ENCODE measurements around the gene PLEKHM2. TPM values are rescaled to one million over a fixed set of nuclear protein-coding genes. Genes with fewer than 3 reads are reported as not detected.

PLEKHM2 gene
- polyA plus RNA-seq, 1 donor from 2014 or later: 8.2 TPM

DNA sequence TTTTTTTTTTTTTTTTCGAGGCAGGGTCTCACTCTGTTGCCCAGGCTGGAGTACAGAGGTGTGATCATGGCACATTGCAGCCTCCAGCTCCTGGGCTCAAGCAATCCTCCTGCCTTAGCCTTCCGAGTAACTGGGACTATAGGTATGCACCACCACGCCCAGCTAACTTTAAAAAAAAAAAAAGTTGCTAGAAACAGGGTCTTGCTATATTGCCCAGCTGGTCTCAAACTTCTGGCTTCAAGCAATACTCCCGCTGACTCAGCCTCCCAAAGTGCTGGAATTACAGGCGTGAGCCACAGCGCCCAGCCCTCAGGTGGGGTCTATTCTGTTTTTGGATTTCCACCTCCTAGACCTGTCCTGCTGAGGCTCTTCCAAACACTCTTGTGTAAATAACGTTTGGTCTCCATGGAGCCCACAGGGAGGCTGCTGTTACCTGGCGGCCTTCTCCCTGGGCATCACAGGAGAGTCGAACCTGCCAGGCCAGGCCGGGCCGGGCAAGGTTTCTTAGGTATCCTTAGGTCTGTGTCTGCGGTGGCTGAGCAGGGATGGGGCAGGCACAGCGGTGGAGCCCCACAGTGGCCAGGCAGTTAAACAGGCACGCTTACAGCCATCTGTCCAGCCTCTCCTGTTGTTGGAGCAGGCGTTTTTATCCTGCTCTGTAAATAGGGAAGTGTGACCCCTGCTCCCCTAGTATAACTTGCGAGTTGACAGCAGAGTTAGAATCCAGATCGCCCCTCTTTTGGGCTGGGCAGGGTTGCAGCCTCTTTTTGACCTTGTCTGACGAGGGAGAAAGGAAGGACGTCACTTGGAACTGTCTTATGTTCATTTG, 18.8 kb downstream of the PLEKHM2 start:
- H3K4me3 Mint-ChIP-seq: peak overlapping the region in 1 of 4 donors; percentile 20
- no peaks in the 10 kb centered on the region for H3K9me3 Mint-ChIP-seq
- H3K27me3 Mint-ChIP-seq: no peaks in the 10 kb centered on the region
- H3K4me1 Mint-ChIP-seq: peaks cover 10 to 23% (median 17%) of the 10 kb centered on the region in 3 donors
- peaks cover 4% of the 10 kb centered on the region for H3K36me3 Mint-ChIP-seq
- peak overlapping the region in 1 of 3 donors; percentile 40 for H3K27ac Mint-ChIP-seq

- peaks cover 4% of the 10 kb centered on the region for H3K36me3 Mint-ChIP-seq
- H3K27ac Mint-ChIP-seq: peak overlapping the region in 1 of 3 donors; percentile 40
- H3K27me3 Mint-ChIP-seq: no peaks in the 10 kb centered on the region
- H3K4me1 Mint-ChIP-seq: peaks cover 9 to 23% (median 16%) of the 10 kb centered on the region in 3 donors
- no peaks in the 10 kb centered on the region for H3K9me3 Mint-ChIP-seq
- H3K4me3 Mint-ChIP-seq: peak overlapping the region in 1 of 4 donors; percentile 20
These were observed 19.4 kb downstream of the PLEKHM2 start for GRCh38 chr1:15703562-15703961.

- Mint-ChIP-seq H3K27me3 (no peaks in the 10 kb centered on the region), H3K9me3 (no peaks in the 10 kb centered on the region), H3K36me3 (peaks cover 4% of the 10 kb centered on the region), H3K4me1 (peaks cover 5 to 22% (median 19%) of the 10 kb centered on the region in 3 donors), H3K4me3 (no peak overlapping the region), H3K27ac (peak overlapping the region in 1 of 3 donors; percentile 67)
These were observed 20.5 kb downstream of the PLEKHM2 start for GRCh38 chr1:15704526-15705183.

GRCh38 chr1:15705184-15705566, 21.1 kb downstream of the PLEKHM2 start:
- H3K4me3 Mint-ChIP-seq: no peak overlapping the region
- peaks cover 4% of the 10 kb centered on the region for H3K36me3 Mint-ChIP-seq
- peak overlapping the region in 2 of 3 donors; percentile 19 to 67 for H3K27ac Mint-ChIP-seq
- peaks cover 5 to 22% (median 20%) of the 10 kb centered on the region in 3 donors for H3K4me1 Mint-ChIP-seq
- no peaks in the 10 kb centered on the region for H3K9me3 Mint-ChIP-seq
- H3K27me3 Mint-ChIP-seq: no peaks in the 10 kb centered on the region

DNA sequence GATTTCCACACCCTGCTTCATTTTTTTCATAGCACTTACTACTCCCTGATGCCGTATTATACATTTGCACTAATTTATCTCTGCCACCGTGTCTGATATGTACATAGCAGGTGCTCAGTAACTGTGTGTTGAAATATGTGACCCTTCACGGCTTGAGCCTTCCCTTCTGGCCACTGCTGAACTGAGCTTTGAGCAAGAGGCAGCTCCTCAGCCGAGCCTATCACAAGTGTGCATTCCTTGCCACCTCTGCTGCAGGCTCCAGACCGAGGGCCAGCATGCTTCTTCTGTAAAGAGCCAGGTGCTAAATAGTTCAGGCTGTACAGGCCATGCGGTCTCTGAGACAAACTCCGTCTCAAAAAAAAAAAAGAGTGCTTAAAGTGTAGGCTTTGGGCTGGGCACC, 22.6 kb downstream of the PLEKHM2 start:
- peak overlapping the region in 1 of 3 donors; percentile 26 for H3K27ac Mint-ChIP-seq
- H3K4me3 Mint-ChIP-seq: no peak overlapping the region
- peaks cover 5 to 21% (median 18%) of the 10 kb centered on the region in 3 donors for H3K4me1 Mint-ChIP-seq
- no peaks in the 10 kb centered on the region for H3K27me3 Mint-ChIP-seq
- H3K36me3 Mint-ChIP-seq: peaks cover 4% of the 10 kb centered on the region
- no peaks in the 10 kb centered on the region for H3K9me3 Mint-ChIP-seq

DNA sequence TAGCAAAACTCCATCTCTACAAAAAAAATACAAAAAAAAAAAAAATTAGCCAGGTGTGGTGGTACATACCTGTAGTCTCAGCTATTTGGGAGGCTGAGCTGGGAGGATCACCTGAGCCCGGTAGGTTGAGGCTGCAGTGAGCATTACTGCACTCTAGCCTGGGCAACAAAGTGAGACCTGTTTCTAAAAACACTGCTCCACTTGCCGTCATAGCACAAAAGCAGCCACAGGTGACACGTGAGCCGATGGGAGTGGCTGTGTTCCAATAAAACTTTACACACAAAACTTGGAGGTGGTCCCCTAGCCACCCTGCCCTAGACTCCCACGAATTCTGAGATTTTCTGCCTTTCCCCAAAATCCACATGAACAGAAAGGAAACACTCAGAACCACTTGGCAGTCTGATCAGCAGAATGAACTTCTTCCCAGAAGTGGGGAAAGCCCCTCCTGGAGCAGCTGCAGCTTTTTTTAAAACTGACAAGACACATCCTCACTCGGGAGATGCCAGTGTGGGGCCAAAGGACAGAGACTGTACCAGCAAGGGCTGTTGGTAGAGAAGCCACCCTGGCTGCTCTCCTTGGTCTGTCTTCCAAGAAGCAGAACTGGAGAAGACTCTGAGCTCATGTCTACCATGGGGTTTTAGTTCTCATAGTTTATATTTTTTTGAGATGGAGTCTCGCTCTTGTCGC, 23.3 kb downstream of the PLEKHM2 start:
- Mint-ChIP-seq H3K27ac (peak overlapping the region in 2 of 3 donors; percentile 47 to 63), H3K27me3 (no peaks in the 10 kb centered on the region), H3K4me1 (peaks cover 5 to 22% (median 17%) of the 10 kb centered on the region in 3 donors), H3K9me3 (no peaks in the 10 kb centered on the region), H3K36me3 (peaks cover 4% of the 10 kb centered on the region), H3K4me3 (no peak overlapping the region)

GRCh38 chr1:15708486-15709137, 24.5 kb downstream of the PLEKHM2 start:
- Mint-ChIP-seq H3K27me3 (no peaks in the 10 kb centered on the region), H3K4me3 (no peak overlapping the region), H3K36me3 (peaks cover 4% of the 10 kb centered on the region), H3K4me1 (peaks cover under 1 to 20% (median 10%) of the 10 kb centered on the region in 3 donors), H3K27ac (no peak overlapping the region), H3K9me3 (no peaks in the 10 kb centered on the region)

GRCh38 chr1:15709226-15709625, 25.1 kb downstream of the PLEKHM2 start:
- Mint-ChIP-seq H3K27me3 (no peaks in the 10 kb centered on the region), H3K36me3 (peaks cover 4% of the 10 kb centered on the region), H3K4me1 (peaks cover 0 to 16% (median 8%) of the 10 kb centered on the region in 3 donors), H3K9me3 (no peaks in the 10 kb centered on the region), H3K4me3 (no peak overlapping the region), H3K27ac (peak overlapping the region in 1 of 3 donors; percentile 84)

DNA sequence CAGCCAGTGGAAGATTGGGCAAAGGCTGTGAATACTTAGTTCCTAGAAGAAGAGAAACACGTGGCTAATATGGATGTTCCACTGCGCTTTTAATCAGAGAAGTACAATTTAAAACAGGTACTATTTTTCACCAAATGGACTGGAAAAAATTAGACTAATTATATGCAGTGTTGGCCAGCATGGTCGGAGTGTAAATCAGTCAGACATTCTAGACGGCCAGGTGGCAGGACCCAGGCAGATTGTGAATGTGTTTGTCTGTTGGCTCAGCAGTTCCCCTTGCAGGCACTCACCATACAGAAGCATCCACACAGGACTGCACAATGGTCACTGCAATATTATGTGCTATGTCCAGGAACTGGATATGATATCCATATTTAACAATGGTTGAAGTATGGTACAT, 28.0 kb downstream of the PLEKHM2 start:
- H3K36me3 Mint-ChIP-seq: no peaks in the 10 kb centered on the region
- no peak overlapping the region for H3K27ac Mint-ChIP-seq
- no peak overlapping the region for H3K4me3 Mint-ChIP-seq
- no peaks in the 10 kb centered on the region for H3K27me3 Mint-ChIP-seq
- H3K9me3 Mint-ChIP-seq: no peaks in the 10 kb centered on the region
- peaks cover 0 to 6% (median 4%) of the 10 kb centered on the region in 3 donors for H3K4me1 Mint-ChIP-seq

DNA sequence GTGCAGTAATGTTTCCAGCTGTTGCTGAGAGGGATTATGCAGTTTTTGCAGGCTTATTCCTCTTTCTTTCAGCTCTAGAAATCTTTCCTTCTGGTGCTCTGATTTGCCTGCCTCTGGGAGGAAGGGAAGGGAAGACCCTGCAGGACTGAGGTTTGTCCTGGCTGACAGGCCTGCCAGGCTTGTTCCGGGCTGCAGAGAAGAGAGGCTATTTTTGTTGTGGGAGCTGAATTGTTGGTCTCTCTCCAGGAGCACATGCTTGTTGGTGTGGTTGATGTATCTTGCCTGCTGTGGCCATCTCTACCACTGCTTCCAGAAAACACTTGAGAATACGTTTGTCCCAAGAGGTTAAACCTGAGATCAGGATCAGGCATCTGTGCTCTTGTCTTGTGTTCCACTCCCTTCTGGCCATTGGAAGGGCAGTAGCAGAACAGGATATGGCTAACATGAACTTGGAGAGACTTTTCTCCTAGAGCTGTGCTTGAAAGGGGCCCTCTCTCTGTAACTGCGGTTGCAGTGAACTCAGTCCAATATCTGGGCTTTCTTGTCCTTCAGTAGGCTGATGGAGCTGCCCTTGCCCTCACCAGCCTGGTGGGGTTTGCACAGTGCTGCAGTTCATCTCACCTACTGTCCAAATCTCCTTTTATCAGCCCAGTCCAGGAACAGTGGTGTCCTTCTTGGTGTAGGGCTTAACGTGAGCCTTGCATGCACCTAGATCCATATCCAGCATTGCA, 30.5 kb downstream of the PLEKHM2 start:
- H3K4me3 Mint-ChIP-seq: no peak overlapping the region
- no peaks in the 10 kb centered on the region for H3K9me3 Mint-ChIP-seq
- no peak overlapping the region for H3K27ac Mint-ChIP-seq
- H3K36me3 Mint-ChIP-seq: no peaks in the 10 kb centered on the region
- no peaks in the 10 kb centered on the region for H3K27me3 Mint-ChIP-seq
- H3K4me1 Mint-ChIP-seq: peaks cover 0 to 4% (median 2%) of the 10 kb centered on the region in 3 donors

- Mint-ChIP-seq H3K9me3 (no peaks in the 10 kb centered on the region), H3K4me3 (no peak overlapping the region), H3K4me1 (no peaks in the 10 kb centered on the region), H3K27ac (no peak overlapping the region), H3K27me3 (no peaks in the 10 kb centered on the region), H3K36me3 (no peaks in the 10 kb centered on the region)
These were observed 33.5 kb downstream of the PLEKHM2 start for GRCh38 chr1:15717418-15718125.

DNA sequence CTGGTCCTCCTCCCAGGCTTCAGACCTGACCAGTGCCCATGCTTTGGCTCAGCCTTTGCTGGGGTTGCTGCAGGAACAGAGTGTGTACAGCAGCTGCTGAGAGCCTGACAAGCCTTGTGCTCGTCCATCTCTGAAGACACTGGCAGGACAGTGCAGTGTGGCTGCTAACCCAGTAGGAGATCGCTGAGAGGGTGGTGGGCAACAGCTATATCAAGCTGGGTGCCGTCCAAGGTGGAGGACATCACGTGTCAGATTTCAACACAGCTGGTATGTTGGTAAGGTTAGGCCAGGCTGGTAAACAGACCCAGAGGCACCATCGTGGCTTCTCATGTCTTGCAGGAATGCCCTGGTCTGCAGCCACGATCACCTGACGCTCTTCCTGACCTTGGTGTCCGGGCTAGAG, 34.1 kb downstream of the PLEKHM2 start:
- Mint-ChIP-seq H3K4me1 (no peaks in the 10 kb centered on the region), H3K9me3 (no peaks in the 10 kb centered on the region), H3K4me3 (no peak overlapping the region), H3K27me3 (no peaks in the 10 kb centered on the region), H3K36me3 (no peaks in the 10 kb centered on the region), H3K27ac (no peak overlapping the region)

GRCh38 chr1:15719381-15720120, 35.4 kb downstream of the PLEKHM2 start:
- Mint-ChIP-seq H3K4me1 (no peaks in the 10 kb centered on the region), H3K4me3 (no peak overlapping the region), H3K9me3 (no peaks in the 10 kb centered on the region), H3K36me3 (no peaks in the 10 kb centered on the region), H3K27ac (peak overlapping the region in 1 of 3 donors; percentile 89), H3K27me3 (no peaks in the 10 kb centered on the region)
